Measurements from ENCODE around the gene CEP350.

Gene CEP350

DNA sequence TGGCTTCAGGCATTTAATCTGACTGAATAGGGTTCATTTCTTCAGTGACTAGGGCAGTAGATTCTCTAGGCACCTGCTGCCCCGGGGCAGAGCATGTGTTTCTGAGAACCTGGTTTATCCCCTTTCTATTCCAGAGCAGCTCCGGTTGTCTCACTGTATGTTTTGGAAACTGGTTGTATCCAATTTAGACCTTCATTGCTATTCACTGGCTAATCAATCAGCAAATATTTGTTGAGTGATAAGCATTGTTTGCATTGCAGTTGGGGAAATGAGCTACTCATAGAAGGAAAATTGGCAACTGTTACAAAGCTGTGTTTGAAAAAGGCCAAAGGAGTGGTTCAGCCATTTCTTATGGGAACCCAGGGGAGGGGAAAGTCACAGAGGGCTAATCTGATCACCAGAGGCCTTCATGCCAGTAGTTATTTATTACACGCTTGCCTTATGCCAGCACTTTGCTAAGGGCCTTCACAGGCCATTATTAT, 203.0 kb downstream of the CEP350 start:
- Histone ChIP-seq H3K36me3 (ENCODE audit: insufficient read depth, low read length) (no peaks in the 10 kb centered on the region), H3K9ac (ENCODE audit: insufficient read length) (no peak overlapping the region), H3K27ac (no peak overlapping the region), H3K4me3 (no peak overlapping the region), H3K9me3 (ENCODE audit: low read depth, low read length) (no peaks in the 10 kb centered on the region)
- no peak for DNase-seq (ENCODE audit: low read depth, low spot score)
- TF ChIP-seq POLR2AphosphoS5 (IDR thresholded peaks at IDR 0.05; ENCODE audit: borderline replicate concordance, low read depth, low read length): no peak
- no peak for TF ChIP-seq EZH2 (IDR thresholded peaks at IDR 0.05)
- TF ChIP-seq FOXP2 (optimal IDR thresholded peaks at IDR 0.05; ENCODE audit: control extremely low read depth, extremely low read length, insufficient read depth): no peak

DNA sequence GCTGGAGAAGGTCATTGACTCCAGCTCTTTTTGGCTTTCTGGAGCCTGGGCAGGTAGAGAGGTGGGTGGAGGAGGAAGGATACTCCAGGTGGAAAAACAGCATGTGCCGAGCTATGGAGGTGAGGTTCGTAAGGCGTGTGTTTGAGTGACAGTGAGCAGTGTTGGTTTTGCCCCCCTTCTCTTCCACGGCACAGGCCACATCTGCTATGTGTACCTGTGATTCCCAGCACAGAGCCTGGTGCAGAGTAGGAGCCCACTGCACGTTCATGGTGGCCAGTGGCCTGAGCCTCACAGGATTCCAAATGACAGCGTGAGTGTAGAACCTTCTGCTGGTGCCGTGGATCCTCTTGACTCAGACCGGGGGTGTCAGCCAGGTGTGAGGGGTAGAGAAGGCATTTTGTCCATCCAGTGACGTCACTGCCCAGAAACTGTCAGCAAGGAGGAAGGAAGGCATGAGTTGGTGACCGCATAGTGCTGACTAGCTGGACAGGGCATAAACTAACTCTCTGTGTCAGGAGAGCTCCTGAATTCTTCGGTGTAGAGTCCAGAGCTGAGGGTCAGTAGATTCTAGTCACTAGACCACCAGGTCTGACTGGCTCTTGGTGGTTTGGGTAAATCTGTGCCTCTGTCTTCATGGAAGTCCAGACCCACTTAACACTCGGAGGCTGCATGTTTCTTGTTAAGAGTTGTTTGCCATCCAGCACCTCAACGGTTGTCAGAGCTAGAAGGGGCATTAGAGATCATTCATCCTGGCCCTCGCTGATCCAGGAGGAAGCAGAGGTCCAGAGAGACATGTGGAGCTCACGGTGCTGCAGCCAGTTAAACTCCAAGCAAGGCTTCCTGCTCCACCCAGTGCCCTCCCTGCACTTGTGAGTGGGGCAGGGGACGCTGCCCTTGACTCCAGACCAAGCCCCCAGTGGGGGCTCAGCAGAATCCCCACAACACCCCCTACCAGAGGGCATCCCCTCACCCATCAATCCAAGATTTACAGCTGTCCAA, 203.8 kb downstream of the CEP350 start:
- TF ChIP-seq EZH2 (IDR thresholded peaks at IDR 0.05) (no peak), FOXP2 (optimal IDR thresholded peaks at IDR 0.05; ENCODE audit: control extremely low read depth, extremely low read length, insufficient read depth) (no peak), POLR2AphosphoS5 (IDR thresholded peaks at IDR 0.05; ENCODE audit: borderline replicate concordance, low read depth, low read length) (no peak)
- Histone ChIP-seq H3K4me3 (no peak overlapping the region), H3K9ac (ENCODE audit: insufficient read length) (no peak overlapping the region), H3K36me3 (ENCODE audit: insufficient read depth, low read length) (no peaks in the 10 kb centered on the region), H3K9me3 (ENCODE audit: low read depth, low read length) (no peaks in the 10 kb centered on the region), H3K27ac (no peak overlapping the region)
- DNase-seq (ENCODE audit: low read depth, low spot score): no peak

DNA sequence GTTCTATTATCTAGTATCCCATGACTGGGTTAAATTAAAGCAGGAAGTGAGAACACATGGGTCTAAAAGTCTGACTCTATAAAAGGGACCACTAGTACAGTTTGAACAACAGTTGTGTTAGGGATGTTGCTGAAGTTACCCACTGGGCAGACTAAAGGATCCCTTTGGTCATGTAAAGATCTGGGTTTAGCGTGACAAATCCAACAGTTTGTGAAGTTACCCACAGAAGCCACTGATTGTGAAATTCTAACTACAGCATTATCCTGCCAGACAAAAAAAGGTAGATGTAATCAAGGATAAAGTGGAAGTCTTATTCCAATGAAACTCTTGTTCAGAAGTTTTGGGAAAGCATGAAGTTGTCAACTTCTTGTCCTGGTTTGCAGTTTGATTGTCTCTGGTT, 205.7 kb downstream of the CEP350 start:
- H3K9me3 ChIP-seq (ENCODE audit: low read depth, low read length): no peaks in the 10 kb centered on the region
- no peak overlapping the region for H3K4me3 ChIP-seq
- no peak overlapping the region for H3K9ac ChIP-seq (ENCODE audit: insufficient read length)
- H3K27ac ChIP-seq: no peak overlapping the region
- TF ChIP-seq POLR2AphosphoS5 (IDR thresholded peaks at IDR 0.05; ENCODE audit: borderline replicate concordance, low read depth, low read length): no peak
- no peak for TF ChIP-seq FOXP2 (optimal IDR thresholded peaks at IDR 0.05; ENCODE audit: control extremely low read depth, extremely low read length, insufficient read depth)
- TF ChIP-seq EZH2 (IDR thresholded peaks at IDR 0.05): no peak
- no peaks in the 10 kb centered on the region for H3K36me3 ChIP-seq (ENCODE audit: insufficient read depth, low read length)
- no peak for DNase-seq (ENCODE audit: low read depth, low spot score)

DNA sequence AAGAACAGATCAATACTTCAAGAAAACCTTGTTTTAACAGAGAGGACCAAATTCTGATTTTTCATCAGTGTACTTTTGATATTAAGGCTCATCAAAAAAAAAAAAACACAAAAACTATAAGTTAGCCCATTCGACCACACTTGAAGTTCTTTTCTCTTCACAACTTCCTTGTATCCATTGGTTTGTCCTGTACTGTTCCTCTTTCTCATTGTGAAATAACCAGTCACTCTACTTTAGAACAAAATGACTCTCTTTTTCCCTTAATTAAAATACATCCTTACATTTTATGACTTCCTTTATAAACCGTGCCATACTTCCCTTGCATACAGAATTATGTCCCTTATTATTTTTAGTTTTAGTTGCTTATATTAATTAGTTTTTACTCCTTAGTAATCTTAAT, 208.4 kb downstream of the CEP350 start:
- H3K4me3 ChIP-seq: no peak overlapping the region
- TF ChIP-seq POLR2AphosphoS5 (IDR thresholded peaks at IDR 0.05; ENCODE audit: borderline replicate concordance, low read depth, low read length): no peak
- peak overlapping the region; percentile 42; the same call in 1 of the 2 replicates for H3K27ac ChIP-seq
- no peaks in the 10 kb centered on the region for H3K9me3 ChIP-seq (ENCODE audit: low read depth, low read length)
- H3K9ac ChIP-seq (ENCODE audit: insufficient read length): no peak overlapping the region
- no peaks in the 10 kb centered on the region for H3K36me3 ChIP-seq (ENCODE audit: insufficient read depth, low read length)
- DNase-seq (ENCODE audit: low read depth, low spot score): no peak
